GM10266 (cell line): ENCODE measurements around the gene C1orf21.

Experiments
- DNase-seq: peaks from one replicate; pipeline ENCODE4 v3.0.0; 2012; ENCODE audit errors: extremely low spot score
- CTCF ChIP-seq: IDR thresholded peaks from 2 replicates; pipeline ENCODE4 v1.5.1; 2012; ENCODE audit warnings: mild to moderate bottlenecking, low read depth; ENCODE audit not compliant: control insufficient read depth, insufficient read depth; ENCODE audit errors: missing control alignments

Gene C1orf21

DNA sequence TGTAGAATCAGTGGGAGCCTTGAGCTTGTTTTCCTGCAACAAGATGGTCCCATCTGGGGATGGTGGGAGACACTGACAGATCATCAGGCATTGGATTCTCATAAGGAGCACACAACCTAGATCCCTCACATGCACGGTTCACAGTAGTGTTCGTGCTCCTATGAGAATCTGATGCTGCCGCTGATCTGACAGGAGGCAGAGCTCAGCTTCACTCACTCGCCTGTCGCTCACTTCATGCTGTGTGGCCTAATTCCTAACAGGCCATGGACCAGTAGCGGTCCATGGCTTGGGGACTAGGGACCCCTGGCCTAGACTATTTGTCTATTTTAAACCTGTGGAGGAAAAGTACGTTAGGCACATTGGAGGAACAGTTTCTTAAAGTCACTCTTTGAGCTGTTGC is 227.8 kb downstream of the C1orf21 start:
- DNase-seq, result no peak
- TF ChIP-seq CTCF, result no peak

DNA sequence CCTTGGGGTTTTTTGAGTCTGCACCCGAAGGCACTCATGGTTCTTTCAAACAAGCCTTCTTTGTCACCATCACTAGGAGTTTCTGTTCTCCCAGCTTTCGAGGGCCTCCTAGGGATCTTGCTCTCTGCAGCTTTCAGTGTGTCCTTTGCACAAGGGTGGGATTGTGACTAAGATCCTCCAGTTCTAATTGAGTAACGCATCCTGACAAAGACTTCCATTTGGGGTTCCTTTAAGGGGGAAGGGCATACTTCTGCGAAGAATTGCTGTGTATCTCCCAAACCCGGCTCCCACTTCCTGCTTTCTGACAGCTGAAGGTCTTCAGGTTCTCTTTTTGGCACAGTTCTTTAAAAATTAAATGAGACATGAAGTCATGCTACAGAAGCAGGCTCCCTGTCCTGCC is 228.5 kb downstream of the C1orf21 start:
- TF ChIP-seq CTCF, result no peak
- DNase-seq, result no peak

DNA sequence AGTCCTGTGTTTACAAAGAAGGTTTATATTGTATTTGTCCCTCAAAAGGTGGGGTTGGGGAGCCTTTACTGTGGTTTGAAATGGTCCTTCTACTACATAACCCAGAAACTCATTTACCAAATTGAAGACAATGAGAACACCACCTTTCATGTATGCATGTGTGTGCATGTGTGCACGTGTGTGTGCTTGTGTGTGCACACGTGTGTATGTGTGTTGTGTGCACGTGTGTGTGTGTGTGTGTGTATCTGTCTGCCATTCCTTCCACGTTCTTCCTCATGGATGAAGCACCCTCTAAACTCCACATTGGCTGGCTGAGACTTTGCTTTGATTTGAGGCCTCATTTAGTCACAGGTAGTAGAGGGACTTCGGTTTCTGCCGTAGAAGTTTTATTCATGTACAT is 229.7 kb downstream of the C1orf21 start:
- no peak for TF ChIP-seq CTCF

GRCh38 chr1:184617433-184618029 is 230.7 kb downstream of the C1orf21 start:
- TF ChIP-seq CTCF, result no peak
- DNase-seq, result no peak

More for the DNA sequence above, 229.7 kb downstream of the C1orf21 start:
- no peak for DNase-seq

- DNase-seq, result no peak
- no peak for TF ChIP-seq CTCF
Measured at GRCh38 chr1:184618851-184619250, 232.0 kb downstream of the C1orf21 start.

GRCh38 chr1:184620469-184620868 is 233.6 kb downstream of the C1orf21 start:
- no peak for DNase-seq
- TF ChIP-seq CTCF, result no peak

DNA sequence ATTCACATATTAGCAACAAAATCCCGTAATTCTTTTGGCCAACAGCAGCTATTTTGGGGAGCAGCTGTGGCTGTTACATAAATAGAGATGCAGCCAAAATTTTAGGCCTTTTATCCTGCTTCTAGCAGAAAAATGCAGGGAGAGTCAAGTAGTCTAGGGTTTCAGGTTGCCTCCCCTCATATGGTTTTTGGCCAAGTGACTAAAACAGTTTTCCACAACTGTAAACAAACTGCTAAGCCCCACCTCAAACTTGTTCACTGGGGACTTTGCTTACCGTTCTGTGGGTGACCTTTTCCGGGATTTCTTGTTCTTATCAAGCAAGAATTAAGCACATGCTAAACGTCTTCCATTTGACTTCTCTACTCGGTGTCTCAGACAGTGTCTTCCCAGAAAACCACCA is 234.4 kb downstream of the C1orf21 start:
- TF ChIP-seq CTCF, result no peak
- no peak for DNase-seq
